Left lung (tissue), 10 donors: ENCODE results near the gene TSACC. TPM values are rescaled to one million over a fixed set of nuclear protein-coding genes. Genes with fewer than 3 reads are reported as not detected.

Experiments
- ATAC-seq: fragments of 200-7000 bp; cut with Tn5 transposase; one replicate; pipeline ENCODE4 v1.9.1; 2020; ENCODE audit warnings: moderate library complexity
- DNase-seq, 4 donors: peaks; one replicate each; pipeline ENCODE4 v3.0.0-alpha.2; 2013 to 2020
- H3K27ac ChIP-seq, 2 donors: fragments of 200-600 bp; sonication (generic) in 1 of 2; one replicate each; pipeline versions ENCODE4 v1.5.0 to v1.8.0; 2020 to 2021
- H3K27me3 ChIP-seq, 2 donors: fragments of 200-600 bp; sonication (generic) in 1 of 2; one replicate each; pipeline versions ENCODE4 v1.5.0 to v1.8.0; 2020 to 2021
- H3K36me3 ChIP-seq, 2 donors: fragments of 200-600 bp; sonication (generic) in 1 of 2; one replicate each; pipeline versions ENCODE4 v1.5.0 to v1.8.0; 2020 to 2021
- H3K4me1 ChIP-seq, 2 donors: fragments of 200-600 bp; one replicate each; pipeline ENCODE4 v1.8.0; 2021
- H3K4me3 ChIP-seq, 2 donors: fragments of 200-600 bp; sonication (generic) in 1 of 2; one replicate each; pipeline versions ENCODE4 v1.5.0 to v1.8.0; 2020 to 2021; ENCODE audit warnings: mild to moderate bottlenecking in 1 of 2
- H3K9me3 ChIP-seq, 2 donors: fragments of 200-600 bp; sonication (generic) in 1 of 2; one replicate each; pipeline versions ENCODE4 v1.5.0 to v1.8.0; 2020 to 2021
- CTCF ChIP-seq, 2 donors: fragments of 200-600 bp; sonication (generic) in 1 of 2; IDR thresholded peaks; one replicate each; pipeline versions ENCODE4 v1.5.0 to v1.8.0; 2021; ENCODE audit warnings: antibody characterized with exemption in 2 of 2
- intact Hi-C, 2 donors: fragments of 100-400 bp; cut with DNase I; formaldehyde crosslinking; loops; one replicate each; pipeline versions ENCODE4 v1.11.2 to v1.14.2; 2022
- polyA plus RNA-seq, 6 donors: library from polyadenylated mRNA; unstranded; fragments of 120-200 nt; gene quantifications; one replicate each; pipeline ENCODE4 v1.2.1, GENCODE V29; 2013; ENCODE audit not compliant: insufficient read length in 6 of 6
- total RNA-seq, 2 donors: library from RNA; stranded (reverse); fragmentation: NEBNext Ultra II Directional; extraction: Animal tissue kit (Norgen Biotek cat#: 25700); gene quantifications; one replicate each; pipeline ENCODE4 v1.2.1, GENCODE V29; 2021
- donor health status: DM: no; HTN: yes; CAD: no.
- donor health status: DM: no; HTN: no; CAD: no.

TSACC gene
- total and polyA plus RNA-seq, 8 donors, result 0.68 to 1.4 (median 0.84) TPM; not detected in 2

DNA sequence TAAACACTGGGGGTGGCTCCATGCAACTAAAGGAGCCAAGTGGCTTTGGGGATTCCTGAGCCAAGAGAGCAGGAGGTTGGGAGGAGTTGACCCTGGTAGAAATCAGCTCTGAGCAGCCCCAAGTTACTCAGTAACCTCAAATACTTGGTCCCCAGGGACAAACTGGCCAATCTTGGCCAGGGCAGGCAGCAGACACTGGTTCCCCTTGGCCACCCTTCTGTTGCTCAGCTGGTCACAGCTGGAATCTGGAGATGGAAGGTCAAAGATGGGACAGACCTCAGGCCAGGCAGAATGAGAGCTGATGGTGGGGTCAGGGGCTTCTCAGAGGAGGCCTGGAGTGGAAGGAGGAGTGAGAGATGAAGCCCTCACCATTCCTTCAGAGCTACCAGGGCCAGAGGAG is 27.4 kb downstream of the TSACC start:
- no peak overlapping the region for H3K27ac ChIP-seq
- H3K27me3 ChIP-seq, result peaks cover 0 to 62% of the 10 kb centered on the region in 2 donors
- H3K4me1 ChIP-seq, result peaks cover 0 to 11% of the 10 kb centered on the region in 2 donors
- no peaks in the 10 kb centered on the region for H3K9me3 ChIP-seq
- no peak overlapping the region for H3K4me3 ChIP-seq
- intact Hi-C loops, result no loop called here
- DNase-seq (no peak), ATAC-seq (no peak)
- no peaks in the 10 kb centered on the region for H3K36me3 ChIP-seq
- no peak for TF ChIP-seq CTCF (IDR thresholded peaks at IDR 0.05)

DNA sequence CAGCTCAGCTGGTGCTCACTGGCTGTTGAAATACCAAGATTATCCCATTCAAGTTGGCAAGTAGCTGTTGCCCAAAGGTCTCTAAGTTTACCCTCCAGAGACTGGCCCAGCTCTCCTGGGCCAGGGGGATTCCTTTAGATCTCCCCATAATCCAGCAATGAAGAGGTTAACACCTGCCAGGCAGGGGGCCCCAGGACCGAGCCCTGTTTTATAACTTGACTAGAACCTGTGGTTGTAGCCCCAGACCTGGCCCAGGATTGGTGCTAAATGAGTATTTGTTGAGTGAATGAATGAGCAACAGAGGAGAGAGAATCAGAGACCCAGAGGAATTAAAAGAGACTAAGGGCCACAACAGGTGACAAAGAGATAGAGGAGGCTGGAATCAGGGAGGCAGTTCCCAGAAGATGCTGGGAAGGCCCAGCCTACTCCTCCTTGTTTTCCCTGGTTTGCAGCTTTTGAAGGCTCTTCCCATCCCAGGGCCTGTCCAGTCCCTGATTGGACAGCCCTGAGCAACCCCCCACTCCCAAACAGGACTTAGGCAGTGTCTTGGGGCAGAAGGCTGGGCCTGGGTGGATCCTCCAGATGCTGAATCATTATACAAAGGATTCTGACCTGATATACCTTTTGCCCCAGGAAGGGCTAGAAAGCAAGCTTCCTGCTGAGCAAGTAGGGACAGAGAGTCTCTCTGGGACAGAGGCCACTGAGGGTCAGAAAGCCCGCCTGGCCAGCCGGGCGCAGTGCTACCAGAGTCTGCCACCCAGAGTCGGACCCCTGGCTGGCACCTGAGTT is 28.2 kb downstream of the TSACC start:
- no peak overlapping the region for H3K27ac ChIP-seq

DNA sequence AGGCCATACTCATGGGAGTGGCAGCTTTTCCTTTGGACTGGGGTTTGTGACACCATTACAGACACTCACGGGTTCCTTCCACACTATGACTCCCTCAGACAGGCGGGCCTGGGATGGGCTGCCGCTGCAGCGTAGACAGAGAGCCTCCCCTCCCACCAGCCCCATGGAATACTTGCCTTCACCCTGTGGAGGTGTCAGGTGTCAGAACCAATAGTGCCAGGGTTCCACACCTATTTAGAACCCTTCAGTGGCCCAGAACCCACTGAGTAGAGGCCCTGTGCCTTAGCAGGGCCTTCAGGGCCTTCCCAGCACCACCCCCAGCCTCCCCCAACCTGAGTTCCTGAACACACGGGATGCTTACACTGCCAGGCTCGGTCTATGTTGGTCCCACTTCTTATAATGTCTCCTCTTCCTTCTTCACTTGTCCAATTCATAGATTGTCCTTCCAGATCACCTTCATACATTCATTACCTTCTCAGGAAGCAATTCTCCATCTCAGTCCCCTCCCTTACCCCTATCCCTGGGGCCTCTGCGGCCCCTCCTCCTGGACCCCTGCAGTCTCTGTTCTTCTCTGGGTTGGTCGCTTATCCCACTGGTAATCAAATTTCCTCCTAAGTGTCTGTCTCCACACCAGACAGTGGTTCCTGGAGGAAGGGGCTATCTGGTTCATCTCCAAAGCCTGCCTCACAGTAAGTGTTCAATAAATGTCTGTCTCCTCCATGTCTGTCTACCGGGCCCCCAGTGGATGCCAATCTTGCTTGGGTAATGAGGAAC is 29.2 kb downstream of the TSACC start:
- no peak for ATAC-seq
- no peaks in the 10 kb centered on the region for H3K36me3 ChIP-seq
- H3K4me1 ChIP-seq, result peaks cover 0 to 11% of the 10 kb centered on the region in 2 donors
- no peak overlapping the region for H3K27ac ChIP-seq
- intact Hi-C loops, result no loop called here
- TF ChIP-seq CTCF (IDR thresholded peaks at IDR 0.05), result no peak
- peaks cover 0 to 66% of the 10 kb centered on the region in 2 donors for H3K27me3 ChIP-seq
- no peak overlapping the region for H3K4me3 ChIP-seq
- no peak for DNase-seq
- H3K9me3 ChIP-seq, result no peaks in the 10 kb centered on the region

More for the DNA sequence above, 28.2 kb downstream of the TSACC start:
- TF ChIP-seq CTCF (IDR thresholded peaks at IDR 0.05), result no peak
- intact Hi-C loops, result no loop called here
- peaks cover 0 to 11% of the 10 kb centered on the region in 2 donors for H3K4me1 ChIP-seq
- peaks cover 0 to 62% of the 10 kb centered on the region in 2 donors for H3K27me3 ChIP-seq
- ATAC-seq, result no peak
- H3K9me3 ChIP-seq, result no peaks in the 10 kb centered on the region
- no peaks in the 10 kb centered on the region for H3K36me3 ChIP-seq
- DNase-seq, result no peak
- H3K4me3 ChIP-seq, result no peak overlapping the region

- no peak for DNase-seq
- H3K9me3 ChIP-seq, result no peaks in the 10 kb centered on the region
- H3K4me3 ChIP-seq, result no peak overlapping the region
- peaks cover 0 to 66% of the 10 kb centered on the region in 2 donors for H3K27me3 ChIP-seq
- H3K4me1 ChIP-seq, result peaks cover 0 to 11% of the 10 kb centered on the region in 2 donors
- H3K36me3 ChIP-seq, result no peaks in the 10 kb centered on the region
- no peak overlapping the region for H3K27ac ChIP-seq
- intact Hi-C loops, result no loop called here
- no peak for TF ChIP-seq CTCF (IDR thresholded peaks at IDR 0.05)
- ATAC-seq, result no peak
Measured at GRCh38 chr1:156368157-156368658, 29.9 kb downstream of the TSACC start.
